GM18508 (cell line): Measurements from ENCODE around the gene RAET1E.
"Not testable (repeated sequence)": the region's sequence is repeated elsewhere in the genome, so short reads cannot be mapped to it uniquely, and the experiment has no call there.

Experiments
- ATAC-seq: cut with Tn5 transposase; IDR thresholded peaks from one replicate; pipeline ENCODE4 v1.9.1; 2021; ENCODE audit warnings: moderate number of reproducible peaks; ENCODE audit not compliant: insufficient read depth, unreplicated experiment

The RAET1E gene

DNA sequence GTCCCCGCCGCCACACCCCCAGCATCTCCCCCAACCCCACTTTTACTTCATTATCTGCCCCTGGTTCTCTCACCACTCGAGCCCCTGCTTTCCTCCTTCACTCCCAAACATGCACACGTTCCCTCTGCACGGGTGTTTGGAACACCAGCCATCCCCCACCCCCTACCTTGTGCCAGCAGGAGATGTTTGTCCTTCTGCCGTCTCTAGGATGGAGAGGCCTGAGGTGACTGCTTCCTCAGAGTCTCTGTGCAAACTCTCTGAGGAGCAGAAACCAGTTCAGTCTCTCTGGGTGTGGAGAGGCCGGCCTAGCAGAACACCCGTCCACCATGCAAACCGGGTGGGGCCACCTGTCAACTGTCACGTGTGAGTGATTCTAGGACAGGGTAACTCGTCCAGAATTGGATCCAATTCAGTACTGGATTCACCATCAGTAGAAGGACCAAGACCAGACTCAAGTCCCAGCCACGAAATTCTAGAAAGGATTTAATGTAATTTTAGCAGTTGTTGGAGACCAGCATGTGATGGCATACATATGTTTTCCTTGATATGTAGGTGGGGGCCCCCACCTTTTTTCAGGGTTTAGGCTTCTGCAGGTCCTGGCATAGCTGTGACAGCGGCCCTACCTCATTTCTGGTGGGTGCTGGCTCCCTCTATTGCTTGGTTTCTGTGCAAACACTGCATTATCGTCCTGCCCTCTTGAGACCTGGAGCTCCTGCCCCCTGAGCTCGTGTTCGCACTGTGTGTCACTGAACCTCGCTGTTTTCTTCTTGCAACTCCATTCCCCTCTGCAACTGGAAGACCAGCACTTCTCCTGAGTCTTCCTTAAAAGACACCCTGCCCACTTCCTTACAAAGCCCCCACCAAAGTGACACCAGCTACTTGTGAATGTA lies at the start of gene RAET1E:
RAET1E (minus strand) TSS at position 259 of the 890 bp plus-strand sequence. CDS start 7,212 bp downstream, outside the sequence.
- no peak for ATAC-seq

GRCh38 chr6:149947533-149947932 lies 49.6 kb upstream of the RAET1E start:
- ATAC-seq = not testable (repeated sequence)

GRCh38 chr6:149946631-149947030 lies 48.7 kb upstream of the RAET1E start:
- not testable (repeated sequence) for ATAC-seq

DNA sequence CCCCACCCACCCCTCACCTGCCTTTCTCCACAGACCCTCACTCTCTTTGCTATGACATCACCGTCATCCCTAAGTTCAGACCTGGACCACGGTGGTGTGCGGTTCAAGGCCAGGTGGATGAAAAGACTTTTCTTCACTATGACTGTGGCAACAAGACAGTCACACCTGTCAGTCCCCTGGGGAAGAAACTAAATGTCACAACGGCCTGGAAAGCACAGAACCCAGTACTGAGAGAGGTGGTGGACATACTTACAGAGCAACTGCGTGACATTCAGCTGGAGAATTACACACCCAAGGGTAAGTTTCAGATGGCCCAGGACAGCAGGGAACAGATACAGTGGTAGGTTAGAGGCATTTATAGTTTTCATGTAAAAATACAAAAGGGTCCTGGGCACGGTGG lies 47.4 kb upstream of the RAET1E start:
- ATAC-seq = not testable (repeated sequence)

- not testable (repeated sequence) for ATAC-seq
These were observed 45.4 kb upstream of the RAET1E start for GRCh38 chr6:149943321-149943720.

- ATAC-seq = no peak
These were observed 44.5 kb upstream of the RAET1E start for GRCh38 chr6:149942461-149942829.

- no peak for ATAC-seq
These were observed 43.9 kb upstream of the RAET1E start, which contains the start of gene ULBP2 for GRCh38 chr6:149941583-149942460. ULBP2 (plus strand) TSS chr6:149942014; CDS start chr6:149942073, 59 bp downstream.

DNA sequence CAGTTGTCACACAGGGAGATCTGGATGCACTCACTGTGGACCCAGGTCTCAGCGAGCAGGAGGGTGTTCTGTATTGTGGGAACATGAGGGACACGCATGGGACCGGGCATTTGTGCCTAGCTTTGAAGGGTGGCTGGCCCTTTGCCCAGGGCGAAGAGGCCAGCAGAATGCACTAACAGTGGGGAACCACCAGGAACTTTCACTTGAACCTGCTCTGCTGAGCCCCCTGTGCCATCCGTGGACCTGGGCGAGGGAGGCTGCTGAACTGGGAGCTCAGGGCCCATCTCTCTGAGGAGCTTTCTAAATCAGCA lies 42.7 kb upstream of the RAET1E start:
- ATAC-seq = no peak

GRCh38 chr6:149939909-149940671 lies 42.2 kb upstream of the RAET1E start:
- no peak for ATAC-seq

DNA sequence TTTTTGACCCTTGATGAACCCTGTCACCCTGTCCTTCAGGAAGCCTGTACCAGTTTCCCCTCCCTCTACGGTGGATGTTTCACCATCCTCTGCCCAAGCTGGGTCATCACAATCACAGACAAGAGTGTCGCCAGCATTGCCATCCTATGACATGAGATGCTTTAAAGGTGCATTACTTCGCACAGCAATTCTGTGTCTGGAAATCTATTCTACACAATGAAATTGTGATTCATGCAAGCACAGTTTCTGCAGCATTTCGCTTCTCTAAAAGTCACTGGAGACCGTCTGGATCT lies 41.4 kb upstream of the RAET1E start:
- no peak for ATAC-seq

DNA sequence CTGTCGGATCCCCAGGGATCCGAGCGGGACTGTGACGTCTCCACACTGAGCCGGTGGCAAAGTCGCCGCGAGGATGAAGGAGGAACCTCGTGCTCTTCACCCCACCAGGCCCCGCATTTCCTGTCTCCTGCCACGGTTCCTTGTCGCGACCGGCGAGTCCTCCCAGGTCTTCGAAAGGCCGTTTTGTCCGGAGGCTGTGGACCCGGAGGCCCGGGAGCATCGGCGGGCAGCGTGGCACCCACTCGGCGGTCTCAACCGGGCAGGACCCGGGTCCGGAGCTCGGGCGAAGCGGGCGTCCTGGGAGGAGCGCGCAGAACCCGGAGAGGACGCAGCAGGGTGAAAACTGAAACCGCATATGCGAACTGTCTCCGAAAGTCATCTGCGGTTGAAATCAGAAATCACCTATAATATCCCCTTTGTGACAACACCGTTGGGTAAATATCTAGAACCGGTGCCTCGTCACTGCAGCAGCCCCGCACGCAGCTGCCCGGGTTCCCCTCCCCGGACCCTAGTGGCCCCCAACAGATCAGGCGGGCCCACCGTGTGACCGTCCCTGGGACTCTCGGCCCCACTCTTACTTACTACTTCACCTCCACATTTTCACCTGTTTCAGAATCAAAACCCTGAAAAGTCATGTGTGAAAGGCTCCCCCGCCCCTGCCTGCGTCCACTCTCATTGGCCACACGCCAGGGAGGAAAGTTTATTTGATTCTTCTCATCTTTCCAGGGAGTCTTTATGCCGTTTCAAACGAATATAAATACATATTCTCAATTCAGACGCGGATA lies 40.9 kb upstream of the RAET1E start:
- no peak for ATAC-seq

DNA sequence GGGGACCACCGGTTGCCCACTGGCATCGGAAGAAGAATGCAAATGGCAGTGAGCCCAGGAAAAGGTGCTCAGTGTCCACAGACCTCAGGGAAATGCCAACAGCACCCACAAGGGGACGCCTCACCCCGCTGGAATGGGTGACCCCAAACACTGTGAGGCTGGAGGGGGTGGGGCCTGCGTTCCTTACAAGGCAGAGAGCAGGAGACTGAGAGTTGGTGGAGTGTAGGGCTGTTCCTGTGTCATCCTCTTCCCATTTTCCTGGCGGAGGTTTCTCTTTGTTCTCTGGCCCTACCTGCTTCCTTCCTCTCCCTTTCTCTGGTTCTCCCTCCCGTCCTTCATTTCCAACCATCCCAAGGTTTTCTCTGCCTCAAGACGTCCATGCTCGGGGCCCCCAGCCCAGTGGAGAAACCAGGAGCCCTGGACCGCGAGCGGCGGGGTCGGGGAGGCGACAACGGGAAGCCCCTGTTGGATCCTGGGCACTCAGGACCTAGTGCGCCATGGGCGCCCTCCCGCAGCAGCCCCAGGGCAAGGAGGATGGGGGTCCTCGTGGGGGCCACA lies 40.2 kb upstream of the RAET1E start:
- ATAC-seq = not testable (repeated sequence)

- ATAC-seq = no peak
These were observed 38.8 kb upstream of the RAET1E start for GRCh38 chr6:149936743-149937142.

GRCh38 chr6:149935668-149936067 lies 37.8 kb upstream of the RAET1E start:
- ATAC-seq = no peak

GRCh38 chr6:149935246-149935645 lies 37.3 kb upstream of the RAET1E start:
- ATAC-seq = no peak

GRCh38 chr6:149934249-149935156 lies 36.6 kb upstream of the RAET1E start:
- ATAC-seq = no peak

DNA sequence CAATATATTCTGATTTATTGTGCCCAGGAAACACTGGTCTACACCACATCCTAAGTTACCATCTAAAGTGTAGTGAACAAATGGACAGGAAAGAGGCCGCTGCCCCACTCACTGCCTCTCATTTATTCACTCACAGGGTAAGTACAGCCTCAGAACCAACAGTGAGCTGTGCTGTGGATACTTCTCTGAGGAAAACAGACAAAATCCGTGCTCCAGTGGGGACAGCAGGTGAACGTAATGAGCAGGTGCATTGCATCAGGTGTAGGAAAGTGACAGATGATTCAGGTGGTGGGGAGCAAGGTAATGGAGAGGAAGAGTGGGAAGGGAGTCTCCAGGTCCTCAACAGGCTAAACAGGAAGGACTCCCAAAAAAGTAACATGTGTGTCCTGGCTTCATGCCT lies 35.5 kb upstream of the RAET1E start:
- no peak for ATAC-seq

DNA sequence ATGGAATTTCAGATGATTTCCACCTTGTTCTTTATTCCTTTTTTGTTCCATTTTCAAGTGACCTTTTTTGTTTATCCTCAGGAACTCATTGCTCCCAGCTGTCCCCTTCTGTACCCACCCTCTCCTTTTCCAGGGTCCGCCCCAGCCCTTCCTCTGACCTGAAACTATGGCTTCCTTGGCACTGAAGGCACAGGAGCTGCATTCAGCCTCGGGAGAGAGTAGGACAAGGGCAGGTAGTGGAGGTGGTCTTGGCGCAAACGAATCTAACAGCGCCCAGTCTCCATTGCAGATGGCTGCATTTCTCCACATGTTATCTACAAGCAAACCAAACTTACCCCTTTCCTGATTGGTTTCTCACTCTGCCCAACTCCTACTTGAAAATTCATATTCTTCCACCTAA lies 35.1 kb upstream of the RAET1E start:
- no peak for ATAC-seq

DNA sequence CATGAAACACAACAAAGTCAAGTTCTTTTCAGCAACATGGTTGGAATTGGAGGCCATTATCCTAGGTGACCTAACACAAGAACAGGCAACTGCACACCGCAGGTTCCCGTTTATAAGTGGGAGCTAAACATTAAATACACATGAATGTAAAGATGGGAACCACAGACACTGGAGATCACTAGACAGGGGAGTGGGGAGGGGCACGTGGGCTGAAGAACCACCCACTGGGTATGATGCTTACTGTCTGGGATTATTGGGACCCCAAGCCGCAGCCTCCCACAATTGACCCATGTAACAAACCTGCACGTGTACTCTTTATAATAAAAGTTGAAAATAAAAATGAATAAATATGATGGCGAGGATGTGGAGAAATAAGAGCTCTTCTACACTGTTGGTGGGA lies 33.6 kb upstream of the RAET1E start:
- no peak for ATAC-seq
